ENCODE results near the gene PTF1A. TPM values are rescaled to one million over a fixed set of nuclear protein-coding genes. Genes with fewer than 3 reads are reported as not detected.

Gene PTF1A
- total RNA-seq, 2 donors from 2014 or later, result 48.3 to 138 TPM

DNA sequence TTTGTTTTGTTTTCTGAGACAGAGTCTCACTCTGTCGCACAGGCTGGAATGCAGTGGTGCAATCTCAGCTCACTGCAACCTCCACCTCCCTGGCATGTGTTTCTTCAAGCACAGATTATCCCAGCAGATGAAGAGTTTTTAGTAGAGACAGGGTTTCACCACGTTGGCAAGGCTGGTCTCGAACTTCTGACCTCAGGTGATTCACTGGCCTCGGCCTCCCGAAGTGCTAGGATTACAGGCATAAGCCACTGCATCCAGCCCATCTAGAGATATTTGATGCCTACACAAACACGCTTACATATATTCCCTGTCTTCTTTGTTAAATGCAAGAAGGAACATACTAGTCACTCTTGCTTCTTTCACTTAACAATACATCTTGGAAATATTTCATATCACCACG is 5.9 kb upstream of the PTF1A start:
- ATAC-seq (no peak), DNase-seq (peak in 1 of 4 donors; percentile 22)
- peaks cover 79% of the 10 kb centered on the region for H3K4me1 ChIP-seq
- peak overlapping the region; percentile 85 to 92 (median 88) for H3K27ac ChIP-seq
- 21 to 33% methylated on average over 7 of the region's 7 CpGs for WGBS, 2 donors
- TF ChIP-seq POLR2A (IDR thresholded peaks at IDR 0.05), result no peak
- TF ChIP-seq, protein P1, sequence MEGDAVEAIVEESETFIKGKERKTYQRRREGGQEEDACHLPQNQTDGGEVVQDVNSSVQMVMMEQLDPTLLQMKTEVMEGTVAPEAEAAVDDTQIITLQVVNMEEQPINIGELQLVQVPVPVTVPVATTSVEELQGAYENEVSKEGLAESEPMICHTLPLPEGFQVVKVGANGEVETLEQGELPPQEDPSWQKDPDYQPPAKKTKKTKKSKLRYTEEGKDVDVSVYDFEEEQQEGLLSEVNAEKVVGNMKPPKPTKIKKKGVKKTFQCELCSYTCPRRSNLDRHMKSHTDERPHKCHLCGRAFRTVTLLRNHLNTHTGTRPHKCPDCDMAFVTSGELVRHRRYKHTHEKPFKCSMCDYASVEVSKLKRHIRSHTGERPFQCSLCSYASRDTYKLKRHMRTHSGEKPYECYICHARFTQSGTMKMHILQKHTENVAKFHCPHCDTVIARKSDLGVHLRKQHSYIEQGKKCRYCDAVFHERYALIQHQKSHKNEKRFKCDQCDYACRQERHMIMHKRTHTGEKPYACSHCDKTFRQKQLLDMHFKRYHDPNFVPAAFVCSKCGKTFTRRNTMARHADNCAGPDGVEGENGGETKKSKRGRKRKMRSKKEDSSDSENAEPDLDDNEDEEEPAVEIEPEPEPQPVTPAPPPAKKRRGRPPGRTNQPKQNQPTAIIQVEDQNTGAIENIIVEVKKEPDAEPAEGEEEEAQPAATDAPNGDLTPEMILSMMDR (IDR thresholded peaks at IDR 0.05), result no peak
- intact Hi-C loops (cut with DNase I), result no loop called here
- no peak overlapping the region for H3K4me3 ChIP-seq
- H3K9me3 ChIP-seq, result no peaks in the 10 kb centered on the region
- no peaks in the 10 kb centered on the region for H3K27me3 ChIP-seq
- no peaks in the 10 kb centered on the region for H3K36me3 ChIP-seq (replicated peaks in 1 of 2; ENCODE audit: insufficient read depth in 1 of 2, low read depth in 2 of 2)

DNA sequence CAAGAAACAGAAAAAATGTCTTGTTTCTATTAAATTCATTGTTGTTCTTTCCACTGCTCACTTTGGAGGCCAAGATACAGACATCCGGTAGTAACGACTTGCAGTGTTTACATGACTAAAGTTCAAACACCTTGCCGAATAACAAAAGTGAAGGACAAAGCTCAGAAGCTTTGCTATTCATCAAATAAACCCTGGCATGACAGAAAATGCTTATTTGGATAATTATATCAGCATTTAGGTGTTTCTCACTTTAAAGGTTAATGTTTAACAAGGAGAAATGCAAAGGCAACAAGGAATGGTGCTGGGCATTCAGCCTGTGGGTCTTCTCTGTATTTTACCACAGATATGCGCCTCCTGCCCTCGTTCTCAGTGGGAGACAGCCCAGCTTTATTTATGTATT is 5.4 kb upstream of the PTF1A start:
- DNase-seq (peak in 3 of 4 donors; percentile 47 to 72 (median 65)), ATAC-seq (peak; percentile 84)
- H3K4me1 ChIP-seq, result peaks cover 74% of the 10 kb centered on the region
- no peak overlapping the region for H3K4me3 ChIP-seq
- H3K27ac ChIP-seq, result peak overlapping the region; percentile 85 to 92 (median 88)
- H3K27me3 ChIP-seq, result no peaks in the 10 kb centered on the region
- no peaks in the 10 kb centered on the region for H3K9me3 ChIP-seq
- intact Hi-C loops (cut with DNase I), result no loop called here
- TF ChIP-seq POLR2A (IDR thresholded peaks at IDR 0.05), result peak in 2 of 3 donors; percentile 14 to 19
- TF ChIP-seq, protein P1 (IDR thresholded peaks at IDR 0.05), result no peak
- 5 to 9% methylated on average over 5 of the region's 5 CpGs for WGBS, 2 donors
- H3K36me3 ChIP-seq (replicated peaks in 1 of 2; ENCODE audit: insufficient read depth in 1 of 2, low read depth in 2 of 2), result no peaks in the 10 kb centered on the region

DNA sequence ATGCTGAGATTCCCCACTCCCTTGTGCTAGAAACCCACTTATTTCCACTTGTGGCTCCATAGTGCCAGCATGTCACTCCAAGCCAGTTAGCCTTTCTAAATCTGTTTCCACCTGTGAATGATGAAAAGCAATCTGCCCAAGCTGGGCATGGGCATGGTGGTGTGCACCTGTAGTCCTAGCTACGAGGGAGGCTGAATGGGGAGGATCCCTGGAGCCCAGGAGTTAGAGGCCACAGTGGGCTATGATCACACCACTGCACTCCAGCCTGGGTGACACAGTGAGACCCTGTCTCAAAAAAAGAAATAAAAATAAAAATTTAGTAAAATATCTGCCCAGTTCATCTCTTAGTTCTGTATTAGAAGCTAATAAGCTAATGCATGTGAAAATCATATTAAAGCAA is 5.0 kb upstream of the PTF1A start:
- DNase-seq (peak in 1 of 4 donors; percentile 23), ATAC-seq (peak; percentile 8)
- no peaks in the 10 kb centered on the region for H3K27me3 ChIP-seq
- 50 to 54% methylated on average over 1 of the region's 1 CpG for WGBS, 2 donors
- no peak overlapping the region for H3K4me3 ChIP-seq
- H3K36me3 ChIP-seq (replicated peaks in 1 of 2; ENCODE audit: insufficient read depth in 1 of 2, low read depth in 2 of 2), result no peaks in the 10 kb centered on the region
- H3K4me1 ChIP-seq, result peaks cover 70% of the 10 kb centered on the region
- no peaks in the 10 kb centered on the region for H3K9me3 ChIP-seq
- TF ChIP-seq, protein P1 (IDR thresholded peaks at IDR 0.05), result no peak
- TF ChIP-seq POLR2A (IDR thresholded peaks at IDR 0.05), result peak in 1 of 3 donors; percentile 20
- peak overlapping the region; percentile 85 to 92 (median 88) for H3K27ac ChIP-seq
- intact Hi-C loops (cut with DNase I), result no loop called here

DNA sequence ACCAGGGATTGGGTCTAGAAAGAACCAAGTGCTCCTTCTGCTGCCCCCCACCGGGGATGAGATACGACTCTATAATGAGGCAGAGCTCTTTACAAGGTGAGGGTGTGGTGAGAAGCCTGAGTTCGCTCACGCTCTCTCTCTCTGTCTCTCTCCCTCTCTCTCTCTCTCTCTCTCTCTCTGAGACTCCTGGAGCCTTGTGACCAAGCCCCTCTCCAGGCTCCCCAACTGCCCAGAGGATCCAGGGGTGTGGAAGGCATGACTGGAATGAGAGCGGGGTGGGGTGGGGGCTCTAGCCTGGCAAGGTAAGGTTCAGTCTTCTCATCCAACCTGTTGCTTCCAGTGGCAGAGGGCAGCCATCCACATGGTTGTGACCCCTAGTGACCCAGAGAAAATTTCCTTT is 3.1 kb upstream of the PTF1A start:
- no peak overlapping the region for H3K4me3 ChIP-seq
- H3K27ac ChIP-seq, result peak overlapping the region; percentile 58 to 92 (median 85)
- H3K27me3 ChIP-seq, result no peaks in the 10 kb centered on the region
- 20 to 24% methylated on average over 5 of the region's 5 CpGs for WGBS, 2 donors
- H3K9me3 ChIP-seq, result no peaks in the 10 kb centered on the region
- H3K4me1 ChIP-seq, result peaks cover 59% of the 10 kb centered on the region
- no peaks in the 10 kb centered on the region for H3K36me3 ChIP-seq (replicated peaks in 1 of 2; ENCODE audit: insufficient read depth in 1 of 2, low read depth in 2 of 2)
- intact Hi-C loops (cut with DNase I), result no loop called here
- DNase-seq (peak in 1 of 4 donors; percentile 26), ATAC-seq (no peak)
- TF ChIP-seq POLR2A (IDR thresholded peaks at IDR 0.05), result no peak
- TF ChIP-seq, protein P1 (IDR thresholded peaks at IDR 0.05), result no peak
